Activated CD4-positive, CD25-positive, alpha-beta regulatory T cell (primary cell): ENCODE results near the gene NKX2-4.

Experiments used
- DNase-seq, 4 experiments: peaks; one replicate each; lab custom pipeline; 2025; lab: John Stamatoyannopoulos, UW

Gene NKX2-4

GRCh38 chr20:21358737-21359136 lies 38.6 kb downstream of the NKX2-4 start:
- no peak for DNase-seq

GRCh38 chr20:21357844-21358243 lies 39.5 kb downstream of the NKX2-4 start:
- no peak for DNase-seq

GRCh38 chr20:21356386-21356785 lies 40.9 kb downstream of the NKX2-4 start:
- DNase-seq: no peak

GRCh38 chr20:21355981-21356380 lies 41.3 kb downstream of the NKX2-4 start:
- DNase-seq: no peak

GRCh38 chr20:21353236-21353635 lies 44.1 kb downstream of the NKX2-4 start:
- DNase-seq: no peak

- DNase-seq: no peak
Measured at GRCh38 chr20:21352703-21353102, 44.6 kb downstream of the NKX2-4 start.
